MM.1S (cell line): Measurements from ENCODE around the gene RELN.
"Not testable (repeated sequence)": the region's sequence is repeated elsewhere in the genome, so short reads cannot be mapped to it uniquely, and the experiment has no call there.

Source experiments
- DNase-seq: peaks from one replicate; pipeline ENCODE4 v3.0.0-alpha.2; 2015
- H2AFZ ChIP-seq: fragments of 300-600 bp; sonication (generic); 2 replicates; pipeline ENCODE4 v1.6.0; 2016; ENCODE audit warnings: antibody characterized with exemption, low read length
- H3F3A ChIP-seq: fragments of 300-600 bp; sonication (generic); 2 replicates; pipeline ENCODE4 v1.6.1; 2016; ENCODE audit warnings: mild to moderate bottlenecking, antibody characterized with exemption, low read length, moderate library complexity, mixed read lengths; ENCODE audit not compliant: insufficient read depth
- H3K27ac ChIP-seq: fragments of 300-600 bp; sonication (generic); 2 replicates; pipeline ENCODE4 v1.5.1; 2016; ENCODE audit warnings: mild to moderate bottlenecking, low read length
- H3K27me3 ChIP-seq: fragments of 300-600 bp; sonication (generic); replicated peaks from 2 replicates; pipeline ENCODE4 v1.6.0; 2016; ENCODE audit warnings: low read length; ENCODE audit not compliant: insufficient read depth
- H3K36me3 ChIP-seq: fragments of 300-600 bp; sonication (generic); replicated peaks from 2 replicates; pipeline ENCODE4 v1.6.1; 2016; ENCODE audit warnings: mild to moderate bottlenecking, low read length, mixed read lengths; ENCODE audit not compliant: insufficient read depth
- H3K4me1 ChIP-seq: fragments of 300-600 bp; sonication (generic); 2 replicates; pipeline ENCODE4 v1.6.1; 2016; ENCODE audit warnings: low read length, mixed read lengths
- H3K4me2 ChIP-seq: fragments of 300-600 bp; sonication (generic); 2 replicates; pipeline ENCODE4 v1.6.0; 2016; ENCODE audit warnings: low read depth, low read length
- H3K4me3 ChIP-seq: fragments of 300-600 bp; sonication (generic); 2 replicates; pipeline ENCODE4 v1.5.1; 2016; ENCODE audit warnings: low read length, mixed read lengths
- H3K79me2 ChIP-seq: fragments of 300-600 bp; sonication (generic); 2 replicates; pipeline ENCODE4 v1.6.1; 2016; ENCODE audit warnings: mixed run types, low read length, mixed read lengths
- H3K9ac ChIP-seq: fragments of 300-600 bp; sonication (generic); 2 replicates; pipeline ENCODE4 v1.6.1; 2016; ENCODE audit warnings: low read length, mixed read lengths
- H3K9me2 ChIP-seq: fragments of 300-600 bp; sonication (generic); replicated peaks from 2 replicates; pipeline ENCODE4 v1.6.1; 2016; ENCODE audit warnings: mild to moderate bottlenecking, low read length, mixed read lengths; ENCODE audit not compliant: insufficient read depth
- H3K9me3 ChIP-seq: fragments of 300-600 bp; sonication (generic); replicated peaks from 2 replicates; pipeline ENCODE4 v1.6.1; 2016; ENCODE audit warnings: mild to moderate bottlenecking, low read length, mixed read lengths; ENCODE audit not compliant: insufficient read depth
- H4K20me1 ChIP-seq: fragments of 300-600 bp; sonication (generic); 2 replicates; pipeline ENCODE4 v1.6.1; 2016; ENCODE audit warnings: mild to moderate bottlenecking, low read length, moderate library complexity, mixed read lengths; ENCODE audit not compliant: insufficient read depth
- CTCF ChIP-seq: fragments of 300-600 bp; sonication (generic); IDR thresholded peaks from 2 replicates; pipeline ENCODE4 v1.5.1; 2016; ENCODE audit warnings: antibody characterized with exemption, low read length, mixed read lengths
- EZH2 ChIP-seq: fragments of 300-600 bp; sonication (generic); optimal IDR thresholded peaks from 2 replicates; pipeline ENCODE3; 2017; ENCODE audit warnings: low read depth, mild to moderate bottlenecking, antibody characterized with exemption, low read length, mixed read lengths
- EZH2phosphoT487 ChIP-seq: fragments of 300-600 bp; sonication (generic); IDR thresholded peaks from 2 replicates; pipeline ENCODE4 v1.6.1; 2018; ENCODE audit warnings: antibody characterized with exemption, low read length

Gene RELN

GRCh38 chr7:103915680-103916357 lies 73.6 kb downstream of the RELN start:
- no peak for TF ChIP-seq EZH2
- TF ChIP-seq EZH2phosphoT487, result no peak
- TF ChIP-seq CTCF, result no peak
- no peaks in the 10 kb centered on the region for H3F3A ChIP-seq
- H3K9ac ChIP-seq, result no peak overlapping the region
- no peaks in the 10 kb centered on the region for H4K20me1 ChIP-seq
- DNase-seq, result no peak
- H3K4me2 ChIP-seq, result no peak overlapping the region
- no peaks in the 10 kb centered on the region for H3K79me2 ChIP-seq
- H3K27ac ChIP-seq, result no peak overlapping the region
- no peaks in the 10 kb centered on the region for H3K9me2 ChIP-seq
- no peaks in the 10 kb centered on the region for H3K27me3 ChIP-seq
- no peaks in the 10 kb centered on the region for H3K4me1 ChIP-seq
- H3K36me3 ChIP-seq, result no peaks in the 10 kb centered on the region
- no peak overlapping the region for H3K4me3 ChIP-seq
- no peak overlapping the region for H2AFZ ChIP-seq
- no peaks in the 10 kb centered on the region for H3K9me3 ChIP-seq

GRCh38 chr7:103914147-103914899 lies 75.1 kb downstream of the RELN start:
- H3K79me2 ChIP-seq, result no peaks in the 10 kb centered on the region
- DNase-seq, result no peak
- no peaks in the 10 kb centered on the region for H3K36me3 ChIP-seq
- H3K9ac ChIP-seq, result no peak overlapping the region
- no peaks in the 10 kb centered on the region for H3K9me3 ChIP-seq
- no peaks in the 10 kb centered on the region for H3F3A ChIP-seq
- no peak for TF ChIP-seq EZH2phosphoT487
- no peak for TF ChIP-seq CTCF
- TF ChIP-seq EZH2, result no peak
- no peak overlapping the region for H3K4me2 ChIP-seq
- no peak overlapping the region for H2AFZ ChIP-seq
- H4K20me1 ChIP-seq, result no peaks in the 10 kb centered on the region
- no peak overlapping the region for H3K27ac ChIP-seq
- H3K4me1 ChIP-seq, result no peaks in the 10 kb centered on the region
- no peak overlapping the region for H3K4me3 ChIP-seq
- H3K9me2 ChIP-seq, result no peaks in the 10 kb centered on the region
- H3K27me3 ChIP-seq, result no peaks in the 10 kb centered on the region

- Histone ChIP-seq H3K36me3 (no peaks in the 10 kb centered on the region), H3K4me3 (no peak overlapping the region), H3K4me1 (no peaks in the 10 kb centered on the region), H3K27me3 (no peaks in the 10 kb centered on the region), H3K9ac (no peak overlapping the region), H3K27ac (no peak overlapping the region), H4K20me1 (no peaks in the 10 kb centered on the region), H2AFZ (no peak overlapping the region), H3K4me2 (no peak overlapping the region), H3K9me3 (no peaks in the 10 kb centered on the region), H3F3A (no peaks in the 10 kb centered on the region), H3K9me2 (no peaks in the 10 kb centered on the region), H3K79me2 (no peaks in the 10 kb centered on the region)
- no peak for DNase-seq
- TF ChIP-seq EZH2phosphoT487 (no peak), EZH2 (no peak), CTCF (no peak)
These were observed 76.4 kb downstream of the RELN start for GRCh38 chr7:103912891-103913605.

- not testable (repeated sequence) for H3K27ac ChIP-seq, H3F3A ChIP-seq, H3K4me1 ChIP-seq, DNase-seq, H3K9ac ChIP-seq, H3K79me2 ChIP-seq, H2AFZ ChIP-seq, H4K20me1 ChIP-seq, H3K36me3 ChIP-seq, H3K9me2 ChIP-seq, H3K9me3 ChIP-seq, H3K27me3 ChIP-seq, H3K4me2 ChIP-seq, H3K4me3 ChIP-seq
These were observed 78.4 kb downstream of the RELN start for GRCh38 chr7:103911015-103911414.
